Ovary (tissue), 9 donors: ENCODE data around the gene TAS2R31. TPM values are rescaled to one million over a fixed set of nuclear protein-coding genes. Genes with fewer than 3 reads are reported as not detected.

Experiments used
- DNase-seq, 5 donors: peaks; one replicate each; pipeline ENCODE4 v3.0.0-alpha.2; 2019 to 2020
- H3K27ac ChIP-seq, 2 donors: fragments of 200-600 bp; one replicate each; pipeline versions ENCODE4 v1.5.1 to v1.8.0; 2019 to 2022
- H3K27me3 ChIP-seq: fragments of 200-600 bp; one replicate; pipeline ENCODE4 v1.8.0; 2022
- H3K36me3 ChIP-seq: fragments of 200-600 bp; sonication (generic); one replicate; pipeline ENCODE4 v1.5.1; 2019
- H3K4me1 ChIP-seq: one replicate; pipeline ENCODE4 v1.8.1; 2013; ENCODE audit warnings: mild to moderate bottlenecking, moderate library complexity; ENCODE audit not compliant: insufficient read depth
- H3K4me3 ChIP-seq: fragments of 200-600 bp; sonication (generic); one replicate; pipeline ENCODE4 v1.5.1; 2017
- H3K9me3 ChIP-seq, 2 donors: fragments of 200-600 bp in 1 of 2; sonication (generic) in 1 of 2; one replicate each; pipeline versions ENCODE4 v1.5.1 to v1.8.1; 2013 to 2019; ENCODE audit warnings: mild to moderate bottlenecking in 1 of 2, moderate library complexity in 1 of 2
- CTCF ChIP-seq, 3 donors: fragments of 450-650 bp in 2 of 3; fragments of 200-600 bp in 1 of 3; IDR thresholded peaks; one replicate each; pipeline versions ENCODE4 v1.5.1 to v1.8.0; 2016 to 2022; ENCODE audit warnings: antibody characterized with exemption in 3 of 3, mild to moderate bottlenecking in 1 of 3
- EP300 ChIP-seq: sonication (generic); formaldehyde crosslinking; IDR thresholded peaks from one replicate; pipeline ENCODE4 v1.6.1; 2017; ENCODE audit warnings: antibody characterized with exemption
- POLR2A ChIP-seq: fragments of 450-650 bp; IDR thresholded peaks from one replicate; pipeline ENCODE4 v1.6.1; 2017; ENCODE audit warnings: antibody characterized with exemption, mild to moderate bottlenecking, moderate library complexity
- WGBS, 3 donors: extraction: QIAGEN DNeasy Blood & Tissue Kit in 1 of 3; methylation state at CpG; one replicate each; pipeline versions ENCODE4 v1.1.5 to v1.1.7; 2013 to 2017; 5-methylcytosine and 5-hydroxymethylcytosine counted together
- intact Hi-C, 4 donors: fragments of 100-400 bp; cut with DNase I; formaldehyde crosslinking; loops; one replicate each; pipeline versions ENCODE4 v1.11.0 to v1.15.1; 2022 to 2023
- polyA plus RNA-seq, 2 donors: library from polyadenylated mRNA; stranded (reverse); fragments of 200-250 nt in 1 of 2; fragments of 350-450 nt in 1 of 2; fragmentation: Illumina TruSeq in 1 of 2; extraction: RNeasy Lipid Tissue Mini Kit (QIAGEN cat#74804) in 1 of 2; gene quantifications; one replicate each; pipeline ENCODE4 v1.2.3, GENCODE V29; 2013 to 2014
- total RNA-seq, 7 donors: library from RNA; depleted of rRNA in 2 of 7; stranded (reverse); fragments of >200 nt in 2 of 7; fragmentation: NEBNext Ultra II Directional in 3 of 7; extraction: Animal tissue kit (Norgen Biotek cat#: 25700) in 3 of 7; gene quantifications; one replicate each; pipeline versions ENCODE4 v1.1.0 to v1.2.4, GENCODE V29; 2016 to 2023
- donor health status: DM: no; HTN: no; CAD: no; lungs with moderate emphysema.
- donor health status: DM: no; HTN: no; CAD: no.
- donor health status: Bipolar disorder and iron deficiency.
- donor health status: DM: yes; HTN: yes; CAD: no.
- donor health status: DM: no; HTN: no; CAD: no.
- donor health status: DM: yes; HTN: yes; CAD: no.

Gene TAS2R31
- total and polyA plus RNA-seq, 9 donors = 0.18 to 8.6 (median 3.8) TPM

- 44 to 48% (median 46%) methylated on average over 2 of the region's 2 CpGs for WGBS, 3 donors
- TF ChIP-seq POLR2A = no peak
- TF ChIP-seq CTCF (IDR thresholded peaks at IDR 0.05) = no peak
- no peak for TF ChIP-seq EP300
Observed at GRCh38 chr12:10986812-10987211, 44.4 kb downstream of the TAS2R31 start, which contains the start of gene TAS2R50. Gene TAS2R50, minus strand, starts transcription at chr12:10986912. Its CDS starts 52 bp downstream, at chr12:10986860.

GRCh38 chr12:10982244-10982643 lies 49.0 kb downstream of the TAS2R31 start:
- TF ChIP-seq CTCF (IDR thresholded peaks at IDR 0.05) (no peak), POLR2A (no peak)
- H3K9me3 ChIP-seq = no peaks in the 10 kb centered on the region
- no peaks in the 10 kb centered on the region for H3K27me3 ChIP-seq
- no peak overlapping the region for H3K4me3 ChIP-seq
- H3K36me3 ChIP-seq = no peaks in the 10 kb centered on the region
- H3K4me1 ChIP-seq = no peaks in the 10 kb centered on the region
- intact Hi-C loops = no loop called here
- H3K27ac ChIP-seq = no peak overlapping the region
- no peak for DNase-seq
- WGBS, 3 donors = 91 to 92% (median 92%) methylated on average over 5 of the region's 5 CpGs

More at GRCh38 chr12:10986812-10987211, 44.4 kb downstream of the TAS2R31 start, which contains the start of gene TAS2R50:
- no peaks in the 10 kb centered on the region for H3K4me1 ChIP-seq
- no peak for DNase-seq
- no peaks in the 10 kb centered on the region for H3K36me3 ChIP-seq
- no peaks in the 10 kb centered on the region for H3K27me3 ChIP-seq
- no peak within 1 kb of the TSS for H3K4me3 ChIP-seq
- intact Hi-C loops = no loop called here
- no peak within 1 kb of the TSS for H3K27ac ChIP-seq
- no peaks in the 10 kb centered on the region for H3K9me3 ChIP-seq

Other genes starting within 250 kb of the TAS2R31 start
- gene TAS2R7, start 228.8 kb downstream of the TAS2R31 start, total RNA-seq = not detected
- gene TAS2R7, start 228.8 kb downstream of the TAS2R31 start, polyA plus RNA-seq = not detected
- gene TAS2R8, start 224.1 kb downstream of the TAS2R31 start, total RNA-seq = not detected
- gene TAS2R8, start 224.1 kb downstream of the TAS2R31 start, polyA plus RNA-seq = not detected
- under 1 TPM in 1 of 7 donors, not detected in 6; 0.22 TPM for gene TAS2R9, start 221.2 kb downstream of the TAS2R31 start, total RNA-seq
- gene TAS2R9, start 221.2 kb downstream of the TAS2R31 start, polyA plus RNA-seq = not detected
- gene TAS2R10, start 205.0 kb downstream of the TAS2R31 start, total RNA-seq = 1 to 10 TPM in 3 of 7 donors, under 1 TPM in 2, not detected in 2; 0.46 to 2.5 (median 1.1) TPM
- gene TAS2R10, start 205.0 kb downstream of the TAS2R31 start, polyA plus RNA-seq = under 1 TPM; 0.07 to 0.55 TPM
- 1 to 10 TPM in 5 of 7 donors, under 1 TPM in 1, not detected in 1; 0.72 to 5.5 (median 2.0) TPM for gene PRR4, start 181.9 kb downstream of the TAS2R31 start, total RNA-seq
- 1 to 10 TPM; 2.4 to 5.0 TPM for gene PRR4, start 181.9 kb downstream of the TAS2R31 start, polyA plus RNA-seq
- 10 to 100 TPM; 13.3 to 48.5 (median 22.3) TPM for gene PRH1, start 147.2 kb downstream of the TAS2R31 start, total RNA-seq
- 1 to 10 TPM; 2.2 to 4.2 TPM for gene PRH1, start 147.2 kb downstream of the TAS2R31 start, polyA plus RNA-seq
- 1 to 10 TPM in 6 of 7 donors, under 1 TPM in 1; 0.74 to 3.5 (median 1.8) TPM for gene TAS2R13, start 121.8 kb downstream of the TAS2R31 start, total RNA-seq
- gene TAS2R13, start 121.8 kb downstream of the TAS2R31 start, polyA plus RNA-seq = under 1 TPM; 0.06 to 0.15 TPM
- gene PRH2, start 102.2 kb downstream of the TAS2R31 start, total RNA-seq = under 1 TPM in 2 of 7 donors, not detected in 5; 0.43 to 0.95 TPM
- gene PRH2, start 102.2 kb downstream of the TAS2R31 start, polyA plus RNA-seq = under 1 TPM in 1 of 2 donors, not detected in 1; 0.28 TPM
- gene TAS2R14, start 92.1 kb downstream of the TAS2R31 start, total RNA-seq = 1 to 10 TPM; 2.4 to 6.9 (median 3.7) TPM
- gene TAS2R14, start 92.1 kb downstream of the TAS2R31 start, polyA plus RNA-seq = 1 to 10 TPM; 1.4 to 1.5 TPM
- 1 to 10 TPM; 1.1 to 3.5 (median 1.4) TPM for gene TAS2R50, start 44.5 kb downstream of the TAS2R31 start, total RNA-seq
- under 1 TPM; 0.07 to 0.20 TPM for gene TAS2R50, start 44.5 kb downstream of the TAS2R31 start, polyA plus RNA-seq
- gene TAS2R20, start 33.1 kb downstream of the TAS2R31 start, total RNA-seq = 1 to 10 TPM; 1.1 to 5.0 (median 2.5) TPM
- under 1 TPM; 0.39 to 0.70 TPM for gene TAS2R20, start 33.1 kb downstream of the TAS2R31 start, polyA plus RNA-seq
- gene TAS2R19, start 8.8 kb downstream of the TAS2R31 start, total RNA-seq = 1 to 10 TPM; 2.8 to 8.2 (median 3.4) TPM
- gene TAS2R19, start 8.8 kb downstream of the TAS2R31 start, polyA plus RNA-seq = under 1 TPM; 0.45 TPM
- gene TAS2R46, start 30.9 kb upstream of the TAS2R31 start, total RNA-seq = 1 to 10 TPM in 5 of 7 donors, under 1 TPM in 2; 0.54 to 4.0 (median 1.7) TPM
- gene TAS2R46, start 30.9 kb upstream of the TAS2R31 start, polyA plus RNA-seq = not detected
- gene TAS2R43, start 60.9 kb upstream of the TAS2R31 start, total RNA-seq = 1 to 10 TPM in 3 of 7 donors, under 1 TPM in 3, not detected in 1; 0.45 to 6.9 (median 1.2) TPM
- under 1 TPM; 0.10 to 0.50 TPM for gene TAS2R43, start 60.9 kb upstream of the TAS2R31 start, polyA plus RNA-seq
- gene TAS2R30, start 103.2 kb upstream of the TAS2R31 start, total RNA-seq = 1 to 10 TPM; 2.3 to 9.9 (median 4.5) TPM
- gene TAS2R30, start 103.2 kb upstream of the TAS2R31 start, polyA plus RNA-seq = under 1 TPM; 0.10 to 0.67 TPM
- gene SMIM10L1, start 139.8 kb upstream of the TAS2R31 start, total RNA-seq = 1 to 10 TPM; 3.3 to 7.0 (median 5.9) TPM
- gene SMIM10L1, start 139.8 kb upstream of the TAS2R31 start, polyA plus RNA-seq = 1 to 10 TPM; 4.3 to 9.8 TPM
- not detected for gene TAS2R42, start 155.5 kb upstream of the TAS2R31 start, total RNA-seq
- gene TAS2R42, start 155.5 kb upstream of the TAS2R31 start, polyA plus RNA-seq = not detected
- gene PRB3, start 238.3 kb upstream of the TAS2R31 start, total RNA-seq = not detected
- gene PRB3, start 238.3 kb upstream of the TAS2R31 start, polyA plus RNA-seq = not detected